K562 (cell line): ENCODE results near the gene RSPH9. TPM values are rescaled to one million over a fixed set of nuclear protein-coding genes. Genes with fewer than 3 reads are reported as not detected.

ENCODE experiments used
- CHAMP1 ChIP-seq: fragments of 450-650 bp; IDR thresholded peaks from 2 replicates; pipeline ENCODE4 v1.6.1; 2016; ENCODE audit warnings: mild to moderate bottlenecking
- HBP1 ChIP-seq: fragments of 450-650 bp; formaldehyde crosslinking; IDR thresholded peaks from 2 replicates; pipeline ENCODE4 v1.4.0; 2022; ENCODE audit warnings: missing genetic modification characterization
- HINFP ChIP-seq: fragments of 450-650 bp; conservative IDR thresholded peaks from 2 replicates; pipeline ENCODE4 v1.6.1; 2016; ENCODE audit warnings: missing genetic modification characterization, low read depth, mild to moderate bottlenecking, control low read depth, missing compliant biosample characterization
- RERE ChIP-seq: sonication (generic); formaldehyde crosslinking; IDR thresholded peaks from 2 replicates; pipeline ENCODE4 v1.8.0; 2023; ENCODE audit warnings: missing genetic modification reagents, mild to moderate bottlenecking, borderline replicate concordance
- polyA plus RNA-seq, 8 experiments: library from polyadenylated mRNA; depleted of rRNA in 4 of 8; stranded (reverse) in 5 of 8; unstranded in 3 of 8; fragments of >200 nt; fragmentation: Nextera tagmentation in 2 of 8; fragmentation: Illumina TruSeq in 1 of 8; extraction: Ambion mirVana in 2 of 8; extraction: Trizol in 1 of 8; gene quantifications; 2 replicates each; pipeline versions ENCODE4 v1.2.1 to v1.2.3, GENCODE V29; 2011 to 2014; ENCODE audit warnings: inconsistent platforms in 1 of 8, missing spikeins in 1 of 8
- total RNA-seq, 7 experiments: library from RNA; depleted of rRNA in 6 of 7; stranded (reverse); fragments of >200 nt in 6 of 7; fragmentation: Illumina TruSeq in 2 of 7; extraction: Trizol in 2 of 7; gene quantifications; 2 replicates each; pipeline versions ENCODE4 v1.2.1 to v1.2.3, GENCODE V29; 2011 to 2021; ENCODE audit warnings: low replicate concordance in 1 of 7

RSPH9 gene
- total and polyA plus RNA-seq, 9 of the 15 experiments (the other 6 are each of a cell fraction or from before 2014, with no cell fraction given) = 0.05 to 0.60 (median 0.39) TPM; not detected in 6

GRCh38 chr6:43702534-43703440 lies 58.0 kb downstream of the RSPH9 start (continued):
- peak; percentile 97 for TF ChIP-seq HBP1 (CRISPR knock-in tag)
- no peak for TF ChIP-seq CHAMP1
- TF ChIP-seq RERE (CRISPR knock-in tag) = no peak
- no peak for TF ChIP-seq HINFP (tag)
